DOHH2 (cell line): ENCODE results near the gene WASL.

Experiments used
- CTCF ChIP-seq: fragments of 200-600 bp; sonication (generic); IDR thresholded peaks from one replicate; pipeline ENCODE4 v1.5.1; 2014; ENCODE audit warnings: antibody characterized with exemption, mild to moderate bottlenecking, low read depth, low read length; ENCODE audit not compliant: poor library complexity, severe bottlenecking
- EZH2phosphoT487 ChIP-seq: fragments of 200-600 bp; sonication (generic); IDR thresholded peaks from 2 replicates; pipeline ENCODE4 v1.6.1; 2017; ENCODE audit warnings: borderline replicate concordance, mild to moderate bottlenecking, antibody characterized with exemption, low read length, moderate library complexity, mixed read lengths

- TF ChIP-seq CTCF (no peak), EZH2phosphoT487 (no peak)
Measured at GRCh38 chr7:123796568-123796967, 47.8 kb upstream of the WASL start.
